ENCODE data around the gene MYLIP.

Gene MYLIP

GRCh38 chr6:16128759-16129622 is at the start of gene MYLIP:
Gene MYLIP, plus strand, starts transcription at chr6:16129086. Its CDS starts 237 bp downstream, at chr6:16129323.
- DNase-seq (ENCODE audit: low spot score): peak; percentile 97

DNA sequence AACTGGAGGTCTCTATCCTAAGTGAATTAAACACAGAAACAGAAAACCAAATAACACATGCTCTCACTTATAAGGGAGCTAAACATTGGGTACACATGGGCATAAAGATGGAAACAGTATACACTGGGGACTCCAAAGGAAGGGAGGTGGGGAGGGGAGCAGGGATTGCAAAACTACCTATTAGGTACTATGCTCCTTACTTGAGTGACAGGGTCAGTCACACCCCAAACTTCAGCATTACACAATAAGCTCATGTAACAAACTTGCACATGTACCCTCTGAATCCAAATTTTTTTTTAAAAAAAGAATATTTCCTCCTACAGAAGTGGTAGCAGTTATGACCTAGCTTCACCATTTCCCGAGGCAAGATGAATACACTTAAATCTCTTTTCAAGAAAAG is 49.5 kb upstream of the MYLIP start:
- DNase-seq (ENCODE audit: low spot score): no peak

DNA sequence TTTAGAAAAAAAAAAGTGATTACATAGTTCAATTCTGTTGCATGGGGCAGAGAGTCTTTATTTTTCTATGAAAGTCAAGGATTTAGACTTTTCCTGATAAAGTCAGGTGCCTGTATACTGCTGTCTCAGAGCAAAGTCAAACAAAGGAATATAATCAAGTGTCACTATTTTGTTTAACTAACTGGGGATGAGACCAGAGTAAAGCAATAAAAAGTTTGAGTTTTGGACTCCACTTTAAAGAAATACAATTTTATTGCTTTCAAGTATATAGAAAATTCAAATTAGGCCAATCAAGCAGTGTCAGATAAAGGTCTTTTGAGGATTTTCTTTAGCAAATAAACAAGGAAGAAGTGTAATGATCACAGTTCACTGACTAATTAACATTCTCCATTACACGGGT is 48.7 kb upstream of the MYLIP start:
- no peak for DNase-seq (ENCODE audit: low spot score)

DNA sequence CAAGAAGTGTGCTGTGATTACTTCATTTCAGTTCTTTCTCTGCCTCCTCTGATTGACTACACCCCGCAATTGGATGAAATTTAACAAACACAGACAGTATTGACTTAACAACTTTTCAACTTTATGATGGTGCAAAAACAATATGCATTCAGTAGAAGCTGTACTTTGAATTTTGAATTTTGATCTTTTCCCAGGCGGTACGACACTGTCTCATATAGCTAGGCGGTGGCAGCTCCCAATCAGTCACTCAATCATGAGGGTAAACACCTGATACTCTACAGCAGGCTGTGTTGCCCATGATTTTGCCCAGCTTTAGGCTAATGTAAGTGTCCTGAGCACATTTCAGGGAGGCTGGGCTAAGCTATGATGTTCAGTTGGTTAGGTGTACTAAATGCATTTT is 47.6 kb upstream of the MYLIP start:
- DNase-seq (ENCODE audit: low spot score): no peak

GRCh38 chr6:16082361-16082760 is 46.5 kb upstream of the MYLIP start:
- no peak for DNase-seq (ENCODE audit: low spot score)

DNA sequence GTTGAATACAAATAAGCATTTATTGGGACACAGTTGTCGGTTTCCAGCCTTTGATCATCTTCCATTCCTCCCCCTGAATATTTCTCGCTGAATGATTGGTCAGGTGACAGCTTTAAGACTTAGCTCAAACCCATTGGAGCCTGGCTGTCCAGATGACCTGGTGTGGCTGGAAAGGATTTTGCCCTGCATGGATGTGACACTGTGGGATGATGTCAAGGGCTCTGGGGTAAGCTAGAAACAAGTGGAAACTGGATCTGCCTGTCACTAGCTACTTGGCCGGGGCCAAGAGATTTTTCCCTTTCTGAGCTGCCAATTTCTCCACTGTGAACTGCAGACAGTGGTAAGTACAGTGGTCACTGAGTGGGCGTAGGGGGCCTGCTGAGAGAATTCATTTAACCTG is 41.9 kb upstream of the MYLIP start:
- DNase-seq (ENCODE audit: low spot score): no peak

DNA sequence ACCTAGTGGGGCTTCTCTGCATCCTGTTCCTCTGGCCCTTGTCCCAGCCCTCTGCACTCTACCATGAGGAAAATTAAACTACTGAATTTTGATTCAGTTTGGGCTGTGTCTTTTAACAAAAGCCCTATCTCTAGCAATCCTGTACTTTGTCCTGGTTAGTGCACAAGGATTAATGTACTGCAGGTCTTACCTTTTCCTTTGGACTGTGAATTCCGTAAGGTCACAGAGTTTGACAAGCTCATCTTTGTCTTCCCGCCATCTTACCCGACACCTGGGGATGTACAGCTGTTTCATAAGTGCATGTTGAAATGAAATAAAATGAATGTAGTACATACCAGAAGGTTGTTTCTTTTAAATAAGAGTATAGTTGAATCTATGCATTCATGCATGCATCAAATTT is 41.5 kb upstream of the MYLIP start:
- no peak for DNase-seq (ENCODE audit: low spot score)

- DNase-seq (ENCODE audit: low spot score): no peak
Measured at GRCh38 chr6:16088409-16088808, 40.5 kb upstream of the MYLIP start.

GRCh38 chr6:16089232-16090062 is 39.4 kb upstream of the MYLIP start:
- DNase-seq (ENCODE audit: low spot score): no peak

DNA sequence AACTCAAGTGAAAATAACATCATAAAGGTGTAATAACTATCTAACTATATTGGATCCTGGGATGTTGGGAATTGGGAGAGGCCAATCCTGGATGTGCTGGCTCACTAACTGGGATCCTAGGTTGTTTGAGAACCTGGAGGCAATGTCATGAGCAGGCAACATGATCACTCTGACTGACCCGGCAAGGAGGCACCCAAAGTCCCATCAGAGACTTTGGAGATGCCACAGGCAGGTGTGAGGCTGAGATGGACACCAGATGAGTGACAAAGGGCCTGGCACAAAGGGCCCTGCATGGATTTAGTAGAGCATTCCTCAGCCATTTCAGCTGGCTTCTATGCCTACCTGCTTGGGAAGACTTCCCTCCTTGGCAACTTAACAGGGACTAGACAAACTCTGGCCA is 38.4 kb upstream of the MYLIP start:
- no peak for DNase-seq (ENCODE audit: low spot score)

GRCh38 chr6:16090920-16091319 is 38.0 kb upstream of the MYLIP start:
- DNase-seq (ENCODE audit: low spot score): no peak

- no peak for DNase-seq (ENCODE audit: low spot score)
Measured at GRCh38 chr6:16092140-16092539, 36.7 kb upstream of the MYLIP start.

DNA sequence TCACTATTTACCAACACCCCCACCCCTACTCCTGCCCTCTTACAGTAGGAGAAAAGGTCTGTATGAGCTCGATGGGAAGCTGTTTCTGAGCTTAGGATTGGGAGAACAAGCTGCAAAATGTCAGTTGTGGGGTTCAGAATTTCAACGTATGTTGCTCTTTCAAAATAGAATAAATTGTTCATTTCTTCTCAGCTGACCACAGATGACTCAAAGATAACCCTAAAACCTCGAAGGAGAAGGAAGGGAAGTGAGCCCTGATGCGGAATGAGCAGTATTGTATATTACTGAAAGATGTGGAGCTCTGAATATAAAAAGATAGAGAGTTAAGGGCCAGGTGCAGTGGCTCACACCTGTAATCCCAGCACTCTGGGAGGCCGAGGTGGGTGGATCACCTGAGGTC is 35.9 kb upstream of the MYLIP start:
- DNase-seq (ENCODE audit: low spot score): no peak

DNA sequence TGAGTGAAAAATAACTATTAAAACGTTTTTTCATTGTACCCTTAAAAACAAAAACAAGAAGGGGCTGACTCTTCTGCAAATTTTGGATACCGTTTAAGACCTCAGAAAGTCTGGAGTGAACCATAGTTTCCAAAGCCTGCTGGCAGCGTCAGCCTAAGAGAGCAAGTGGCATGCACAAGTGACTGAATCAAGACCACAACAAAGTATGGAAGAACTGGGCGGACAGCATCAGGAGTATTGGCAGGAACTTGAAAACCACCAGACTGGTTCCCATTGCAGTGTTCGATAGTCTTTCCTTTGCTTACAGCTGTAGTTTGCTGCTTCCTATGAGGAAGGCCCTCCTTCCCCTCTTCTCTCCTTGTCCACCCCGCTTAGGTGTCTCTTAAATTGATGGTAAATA is 33.7 kb upstream of the MYLIP start:
- no peak for DNase-seq (ENCODE audit: low spot score)

DNA sequence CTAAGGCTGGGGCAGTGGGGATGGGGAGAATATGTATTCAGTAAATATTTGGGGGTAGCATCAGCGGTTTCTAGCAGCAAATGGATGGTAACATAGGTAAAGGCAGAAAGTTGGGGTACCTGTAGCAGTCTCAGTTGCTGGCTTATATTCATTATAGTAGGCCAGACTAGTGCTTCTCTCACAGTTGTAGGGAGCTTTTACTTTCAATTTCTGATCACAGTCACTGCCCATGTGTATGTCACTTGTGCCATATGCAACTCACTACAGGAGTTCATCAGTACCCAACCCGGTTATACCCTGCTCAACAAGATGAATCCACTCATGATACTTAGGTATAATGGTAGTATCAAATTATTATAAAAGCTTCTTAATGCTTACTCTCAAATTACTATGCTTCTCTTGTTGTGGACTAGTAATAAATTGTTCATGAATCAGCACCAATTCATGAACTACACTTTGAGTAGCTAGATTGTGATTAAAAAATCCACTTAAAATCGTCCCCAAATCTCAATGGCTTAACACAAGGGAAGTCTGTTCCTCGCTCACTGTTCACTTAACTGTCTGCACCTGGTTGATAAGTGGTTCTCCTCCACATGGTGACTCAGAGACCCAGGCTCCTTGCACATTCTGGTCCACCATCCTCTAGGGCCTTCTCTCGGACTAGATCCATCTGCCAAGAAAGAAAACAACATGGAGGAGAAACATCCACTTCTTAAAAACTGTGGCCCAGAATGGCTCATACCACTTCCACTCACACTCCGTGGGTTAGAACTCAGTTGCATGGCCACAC is 31.3 kb upstream of the MYLIP start:
- DNase-seq (ENCODE audit: low spot score): no peak

DNA sequence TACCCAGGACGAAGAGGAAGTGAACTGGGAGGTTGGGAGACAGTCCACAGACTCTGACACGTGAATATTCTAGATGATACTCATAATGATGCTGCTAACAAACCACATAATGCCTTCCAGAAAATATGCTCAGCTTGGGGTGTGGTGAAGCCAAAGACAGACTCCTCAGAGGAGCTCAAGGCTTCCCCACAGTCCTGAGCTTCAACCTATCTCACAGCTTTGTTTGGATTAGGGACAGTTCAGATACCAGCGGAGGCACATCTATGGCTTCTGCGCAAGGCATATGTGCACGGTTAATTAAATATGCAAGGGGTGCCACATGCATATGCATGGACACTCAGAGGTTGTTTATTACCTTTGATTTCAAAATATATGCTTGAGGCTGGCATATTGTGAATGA is 30.7 kb upstream of the MYLIP start:
- no peak for DNase-seq (ENCODE audit: low spot score)

DNA sequence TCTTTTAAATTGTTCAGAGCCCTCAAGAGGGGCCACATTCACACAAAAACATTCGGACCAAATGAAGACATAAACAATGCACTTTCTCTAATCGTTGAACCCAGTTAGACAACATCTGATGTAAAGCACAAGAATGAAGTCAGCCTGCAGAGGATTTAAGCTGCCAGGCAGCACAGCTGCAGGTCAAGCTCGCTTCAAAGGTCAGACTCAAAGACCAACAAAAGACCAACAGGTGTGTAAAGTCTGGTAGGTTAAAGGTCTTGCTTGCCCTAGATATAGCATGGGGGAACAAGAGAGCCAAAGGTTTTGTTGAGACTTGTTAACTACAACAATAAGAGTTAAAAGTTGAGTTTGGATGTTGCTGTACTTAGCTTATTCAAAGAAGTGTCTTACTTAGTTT is 26.7 kb upstream of the MYLIP start:
- no peak for DNase-seq (ENCODE audit: low spot score)

GRCh38 chr6:16103722-16104121 is 25.2 kb upstream of the MYLIP start:
- DNase-seq (ENCODE audit: low spot score): no peak

DNA sequence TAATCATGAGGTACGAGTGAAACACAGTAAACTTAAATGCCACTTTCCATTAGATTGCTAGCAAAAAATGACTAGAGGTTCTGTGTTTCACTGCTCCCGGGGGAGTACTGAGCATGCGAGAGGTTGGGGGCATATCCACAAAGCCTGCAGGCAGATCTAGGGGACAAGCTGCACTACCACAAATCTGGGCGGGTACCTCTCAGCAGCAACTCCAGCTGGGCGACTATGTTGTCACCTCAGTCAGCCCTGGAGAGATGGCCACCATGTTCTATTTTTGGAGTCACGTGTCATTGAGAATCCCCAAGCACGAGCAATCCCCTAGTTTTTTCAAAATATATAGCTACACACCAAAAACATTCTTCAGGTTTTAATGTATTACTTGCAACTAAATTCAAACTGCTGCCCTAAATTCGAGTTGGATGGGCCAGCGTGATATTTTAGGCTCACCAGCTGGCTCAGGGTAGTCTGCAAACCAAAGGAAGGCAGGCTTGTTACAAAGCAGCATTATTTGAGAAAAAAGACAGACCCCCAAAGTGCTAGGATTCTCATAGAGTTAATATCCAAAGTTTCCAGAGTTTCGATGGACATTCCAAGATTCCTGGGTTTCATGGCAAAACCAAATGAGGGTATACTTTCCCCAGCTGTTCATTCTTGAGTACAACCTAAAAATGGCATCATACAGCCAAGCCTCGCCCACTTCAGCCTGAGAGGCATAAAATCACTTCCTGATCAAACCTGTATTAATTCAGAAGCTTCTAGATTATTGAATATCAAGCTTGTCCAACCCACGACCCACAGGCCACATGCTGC is 24.1 kb upstream of the MYLIP start:
- no peak for DNase-seq (ENCODE audit: low spot score)

DNA sequence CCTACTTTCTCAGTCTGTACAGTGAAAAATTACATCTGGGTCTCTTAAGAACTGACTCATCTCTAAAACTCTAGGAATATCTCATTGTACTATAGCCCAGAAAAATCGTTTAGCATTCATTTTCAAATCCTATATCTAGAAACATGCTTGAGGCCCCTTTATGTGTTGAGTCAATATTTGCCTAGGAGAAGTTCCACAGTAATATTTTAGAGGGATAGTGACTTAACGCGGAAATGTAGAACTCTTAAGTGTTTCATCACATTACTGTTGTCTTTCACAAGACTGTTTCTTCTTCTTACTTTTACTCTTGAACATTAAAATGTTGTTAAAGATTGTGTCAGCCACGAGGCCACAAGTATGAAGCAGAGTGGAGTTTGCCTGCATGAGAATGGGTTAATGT is 23.0 kb upstream of the MYLIP start:
- no peak for DNase-seq (ENCODE audit: low spot score)

DNA sequence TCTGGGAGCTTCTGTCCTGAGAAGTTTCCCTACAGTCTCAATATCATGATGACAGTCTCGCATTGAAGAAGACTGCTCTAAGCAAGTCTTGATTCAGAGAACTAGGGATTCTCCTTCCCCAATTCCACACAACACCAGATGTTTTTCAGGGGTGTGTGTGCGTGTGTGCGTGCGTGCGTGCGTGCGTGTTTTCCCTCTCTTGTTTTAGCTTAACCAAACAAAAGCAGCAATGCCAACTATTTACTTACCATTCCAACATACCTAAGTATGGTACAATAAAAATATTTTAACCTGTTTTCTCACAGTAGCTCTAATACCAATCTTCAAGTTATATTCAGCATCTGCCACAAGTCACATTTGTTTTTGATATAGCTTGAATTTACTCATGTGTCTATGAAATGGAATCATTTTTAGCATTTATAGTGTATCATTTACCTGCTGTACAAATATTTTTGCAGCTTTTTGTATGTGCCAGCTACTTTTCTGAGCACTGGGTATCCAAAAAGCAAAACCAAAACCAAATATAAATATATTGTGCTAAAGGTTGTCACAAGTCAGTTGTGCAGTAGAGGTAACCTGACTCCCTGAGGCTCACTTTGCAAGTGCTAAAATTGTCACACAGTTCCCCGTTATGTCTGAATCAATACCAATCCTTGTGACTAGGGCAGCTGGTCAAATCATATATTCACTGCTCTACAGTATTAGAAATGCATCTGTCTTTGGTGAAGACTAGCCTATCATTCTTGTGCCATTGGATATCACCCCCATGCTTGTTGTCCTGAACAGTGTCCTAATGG is 21.7 kb upstream of the MYLIP start:
- no peak for DNase-seq (ENCODE audit: low spot score)

Measured in CD4-positive, alpha-beta T cell treated with Interleukin-15 for 4 hours (primary cell).